Mucosa of descending colon (tissue), 3 donors: ENCODE data around the gene SOX2. TPM values are rescaled to one million over a fixed set of nuclear protein-coding genes. Genes with fewer than 3 reads are reported as not detected.

ENCODE experiments used
- ATAC-seq: fragments of 200-7000 bp; cut with Tn5 transposase; one replicate; pipeline ENCODE4 v1.9.1; 2020; ENCODE audit warnings: mild to moderate bottlenecking, moderate library complexity
- DNase-seq, 3 donors: peaks; one replicate each; pipeline ENCODE4 v3.0.0-alpha.2; 2020
- H3K36me3 ChIP-seq: fragments of 200-600 bp; one replicate; pipeline ENCODE4 v1.8.0; 2021; ENCODE audit warnings: low read depth, mild to moderate bottlenecking
- H3K4me1 ChIP-seq: fragments of 200-600 bp; one replicate; pipeline ENCODE4 v1.8.0; 2021; ENCODE audit warnings: low read depth, mild to moderate bottlenecking
- H3K4me3 ChIP-seq: fragments of 200-600 bp; one replicate; pipeline ENCODE4 v1.8.0; 2021; ENCODE audit warnings: mild to moderate bottlenecking
- H3K9me3 ChIP-seq: fragments of 200-600 bp; one replicate; pipeline ENCODE4 v1.8.0; 2021; ENCODE audit warnings: mild to moderate bottlenecking
- intact Hi-C, 2 donors: fragments of 100-400 bp; cut with DNase I in 1 of 2; cut with micrococcal nuclease in 1 of 2; formaldehyde crosslinking; loops; one replicate each; pipeline versions ENCODE4 v1.11.0 to v1.11.1; 2022; cut with DNase I, micrococcal nuclease
- total RNA-seq, 3 donors: library from RNA; stranded (reverse); fragmentation: NEBNext Ultra II Directional in 2 of 3; extraction: Animal tissue kit (Norgen Biotek cat#: 25700) in 2 of 3; gene quantifications; one replicate each; pipeline versions ENCODE4 v1.2.1 to v1.2.4, GENCODE V29; 2021 to 2023
- TF ChIP-seq, protein P1 (sequence below): fragments of 200-600 bp; IDR thresholded peaks from one replicate; pipeline ENCODE4 v1.8.0; 2022; ENCODE audit warnings: antibody characterized with exemption, mild to moderate bottlenecking
- donor health status: DM: no; HTN: no; CAD: no; lungs with moderate emphysema.
- donor health status: DM: no; HTN: no; CAD: no.
- donor health status: DM: no; HTN: yes; CAD: no.

The SOX2 gene
- total RNA-seq, 3 donors from 2014 or later = 0.19 to 5.7 TPM; not detected in 1

DNA sequence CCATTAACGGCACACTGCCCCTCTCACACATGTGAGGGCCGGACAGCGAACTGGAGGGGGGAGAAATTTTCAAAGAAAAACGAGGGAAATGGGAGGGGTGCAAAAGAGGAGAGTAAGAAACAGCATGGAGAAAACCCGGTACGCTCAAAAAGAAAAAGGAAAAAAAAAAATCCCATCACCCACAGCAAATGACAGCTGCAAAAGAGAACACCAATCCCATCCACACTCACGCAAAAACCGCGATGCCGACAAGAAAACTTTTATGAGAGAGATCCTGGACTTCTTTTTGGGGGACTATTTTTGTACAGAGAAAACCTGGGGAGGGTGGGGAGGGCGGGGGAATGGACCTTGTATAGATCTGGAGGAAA is 1.5 kb downstream of the SOX2 start:
- TF ChIP-seq, protein P1, sequence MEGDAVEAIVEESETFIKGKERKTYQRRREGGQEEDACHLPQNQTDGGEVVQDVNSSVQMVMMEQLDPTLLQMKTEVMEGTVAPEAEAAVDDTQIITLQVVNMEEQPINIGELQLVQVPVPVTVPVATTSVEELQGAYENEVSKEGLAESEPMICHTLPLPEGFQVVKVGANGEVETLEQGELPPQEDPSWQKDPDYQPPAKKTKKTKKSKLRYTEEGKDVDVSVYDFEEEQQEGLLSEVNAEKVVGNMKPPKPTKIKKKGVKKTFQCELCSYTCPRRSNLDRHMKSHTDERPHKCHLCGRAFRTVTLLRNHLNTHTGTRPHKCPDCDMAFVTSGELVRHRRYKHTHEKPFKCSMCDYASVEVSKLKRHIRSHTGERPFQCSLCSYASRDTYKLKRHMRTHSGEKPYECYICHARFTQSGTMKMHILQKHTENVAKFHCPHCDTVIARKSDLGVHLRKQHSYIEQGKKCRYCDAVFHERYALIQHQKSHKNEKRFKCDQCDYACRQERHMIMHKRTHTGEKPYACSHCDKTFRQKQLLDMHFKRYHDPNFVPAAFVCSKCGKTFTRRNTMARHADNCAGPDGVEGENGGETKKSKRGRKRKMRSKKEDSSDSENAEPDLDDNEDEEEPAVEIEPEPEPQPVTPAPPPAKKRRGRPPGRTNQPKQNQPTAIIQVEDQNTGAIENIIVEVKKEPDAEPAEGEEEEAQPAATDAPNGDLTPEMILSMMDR = no peak
- Histone ChIP-seq H3K4me1 (peaks cover 13% of the 10 kb centered on the region), H3K9me3 (no peaks in the 10 kb centered on the region), H3K36me3 (no peaks in the 10 kb centered on the region), H3K4me3 (no peak overlapping the region)
- intact Hi-C loops = loop anchor here (10.0 kb wide), 2 partner anchors 542 to 552 kb away; no protein-coding TSS in a partner anchor
- ATAC-seq = no peak
- DNase-seq = no peak

DNA sequence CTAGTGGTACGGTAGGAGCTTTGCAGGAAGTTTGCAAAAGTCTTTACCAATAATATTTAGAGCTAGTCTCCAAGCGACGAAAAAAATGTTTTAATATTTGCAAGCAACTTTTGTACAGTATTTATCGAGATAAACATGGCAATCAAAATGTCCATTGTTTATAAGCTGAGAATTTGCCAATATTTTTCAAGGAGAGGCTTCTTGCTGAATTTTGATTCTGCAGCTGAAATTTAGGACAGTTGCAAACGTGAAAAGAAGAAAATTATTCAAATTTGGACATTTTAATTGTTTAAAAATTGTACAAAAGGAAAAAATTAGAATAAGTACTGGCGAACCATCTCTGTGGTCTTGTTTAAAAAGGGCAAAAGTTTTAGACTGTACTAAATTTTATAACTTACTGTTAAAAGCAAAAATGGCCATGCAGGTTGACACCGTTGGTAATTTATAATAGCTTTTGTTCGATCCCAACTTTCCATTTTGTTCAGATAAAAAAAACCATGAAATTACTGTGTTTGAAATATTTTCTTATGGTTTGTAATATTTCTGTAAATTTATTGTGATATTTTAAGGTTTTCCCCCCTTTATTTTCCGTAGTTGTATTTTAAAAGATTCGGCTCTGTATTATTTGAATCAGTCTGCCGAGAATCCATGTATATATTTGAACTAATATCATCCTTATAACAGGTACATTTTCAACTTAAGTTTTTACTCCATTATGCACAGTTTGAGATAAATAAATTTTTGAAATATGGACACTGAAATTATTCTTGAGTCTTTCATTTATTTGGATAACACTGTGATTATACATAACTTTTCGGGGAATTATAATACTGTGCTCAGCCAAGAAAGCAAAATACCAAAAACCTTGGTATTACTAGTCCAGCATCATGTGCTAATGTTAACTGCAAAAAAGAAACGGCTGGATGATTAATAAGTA is 2.2 kb downstream of the SOX2 start:
- H3K36me3 ChIP-seq = no peaks in the 10 kb centered on the region
- peaks cover 13% of the 10 kb centered on the region for H3K4me1 ChIP-seq
- DNase-seq (no peak), ATAC-seq (no peak)
- no peak overlapping the region for H3K4me3 ChIP-seq
- TF ChIP-seq, protein P1 = no peak
- H3K9me3 ChIP-seq = no peaks in the 10 kb centered on the region
- intact Hi-C loops = loop anchor here (10.0 kb wide), 2 partner anchors 541 to 551 kb away; no protein-coding TSS in a partner anchor

DNA sequence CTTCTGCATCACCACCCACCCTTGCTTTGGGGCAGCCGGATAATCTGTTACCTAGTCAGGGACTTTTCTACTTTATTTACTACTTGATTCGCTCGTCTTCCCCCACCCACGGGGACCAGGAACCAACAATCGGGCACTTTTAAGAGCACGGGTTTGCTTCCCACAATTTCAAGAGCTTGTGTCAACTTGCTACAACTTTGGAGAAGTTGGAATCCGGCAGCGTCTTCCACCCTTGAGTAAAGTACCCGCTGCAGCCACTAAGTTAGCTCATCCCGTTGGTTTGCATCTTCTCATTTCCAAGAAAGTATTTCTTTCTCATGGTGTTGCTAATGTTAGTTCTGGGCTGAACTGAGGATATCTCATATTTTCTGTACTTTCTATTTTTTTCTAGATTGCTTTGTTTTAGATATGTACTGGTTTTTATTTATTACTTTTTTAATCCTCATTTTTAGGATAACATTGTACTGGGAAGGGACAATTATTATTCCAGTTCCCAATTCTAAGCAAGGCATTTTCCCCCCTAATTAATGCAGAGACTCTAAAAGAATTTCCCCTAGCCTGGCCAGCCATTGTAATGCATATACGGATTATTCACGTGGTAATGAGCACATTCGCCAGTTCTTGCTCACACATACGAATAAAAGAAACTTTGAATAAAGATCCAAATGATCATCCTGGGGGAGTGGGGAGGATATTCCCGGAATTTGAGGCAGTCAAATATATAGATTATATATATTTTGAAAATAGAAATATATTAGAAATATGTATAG is 4.0 kb downstream of the SOX2 start:
- TF ChIP-seq, protein P1 = no peak
- no peak for DNase-seq
- H3K36me3 ChIP-seq = no peaks in the 10 kb centered on the region
- no peak for ATAC-seq
- H3K4me1 ChIP-seq = peaks cover 13% of the 10 kb centered on the region
- no peaks in the 10 kb centered on the region for H3K9me3 ChIP-seq
- intact Hi-C loops = loop anchor here (10.0 kb wide), 2 partner anchors 539 to 549 kb away; no protein-coding TSS in a partner anchor
- no peak overlapping the region for H3K4me3 ChIP-seq

DNA sequence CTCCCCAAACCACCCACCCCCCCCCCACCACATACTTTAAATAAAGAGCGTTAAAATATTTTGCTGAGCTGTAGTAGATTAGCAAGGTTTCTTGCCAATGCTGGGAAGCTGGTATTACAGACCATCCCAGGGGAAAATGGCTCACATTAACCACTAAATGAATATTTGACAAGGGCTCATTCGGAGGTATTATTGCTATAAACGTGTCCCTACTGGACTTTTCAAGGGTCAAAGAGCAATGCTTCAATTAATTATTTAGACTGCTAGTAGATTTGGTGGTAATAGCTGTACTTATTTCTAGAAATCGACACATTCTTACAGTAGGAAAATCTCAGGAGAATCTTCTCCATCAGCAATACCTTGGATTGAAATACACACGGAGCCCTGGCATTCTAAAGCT is 5.2 kb downstream of the SOX2 start:
- TF ChIP-seq, protein P1 = no peak
- DNase-seq = no peak
- Histone ChIP-seq H3K36me3 (no peaks in the 10 kb centered on the region), H3K9me3 (no peaks in the 10 kb centered on the region), H3K4me1 (peaks cover 12% of the 10 kb centered on the region), H3K4me3 (no peak overlapping the region)
- ATAC-seq = no peak
- intact Hi-C loops = loop anchor here (10.0 kb wide), 2 partner anchors 538 to 548 kb away; no protein-coding TSS in a partner anchor

DNA sequence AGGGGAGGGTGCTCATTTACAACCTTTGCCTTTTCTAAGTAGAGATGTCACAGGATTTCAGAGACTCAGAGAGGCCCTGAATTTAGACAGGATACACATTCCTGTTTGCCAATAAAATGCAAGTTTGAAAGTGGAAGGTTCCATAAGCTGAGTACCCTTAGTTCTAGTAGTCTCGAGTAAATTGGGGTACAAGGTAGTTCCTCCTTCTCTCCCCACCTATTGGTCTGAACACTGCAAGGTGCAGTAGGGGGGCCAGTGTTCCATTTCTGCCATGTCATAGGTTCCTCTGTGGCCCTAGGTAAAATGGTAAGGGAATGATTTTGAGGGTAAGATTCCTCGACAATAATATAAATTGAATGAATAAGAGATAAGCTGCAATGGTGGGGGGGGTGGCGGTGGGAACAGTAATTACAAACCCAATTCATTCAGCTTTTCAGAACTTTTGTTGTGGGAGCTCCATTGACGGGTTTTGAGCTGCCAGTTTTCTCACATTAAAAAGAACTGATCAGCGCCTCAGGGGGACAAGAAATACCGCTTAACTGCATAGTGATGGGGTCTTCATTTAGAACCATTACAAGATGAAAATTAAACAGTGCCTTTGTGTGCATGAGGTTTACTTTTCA is 5.9 kb downstream of the SOX2 start:
- intact Hi-C loops = loop anchor here (10.0 kb wide), 2 partner anchors 537 to 547 kb away; no protein-coding TSS in a partner anchor
- no peaks in the 10 kb centered on the region for H3K36me3 ChIP-seq
- no peak overlapping the region for H3K4me3 ChIP-seq
- ATAC-seq (no peak), DNase-seq (no peak)
- peaks cover 5% of the 10 kb centered on the region for H3K4me1 ChIP-seq
- no peaks in the 10 kb centered on the region for H3K9me3 ChIP-seq
- TF ChIP-seq, protein P1 = no peak
